Ascending aorta (tissue), 2 donors: ENCODE measurements around the gene GJD4. TPM values are rescaled to one million over a fixed set of nuclear protein-coding genes. Genes with fewer than 3 reads are reported as not detected.

ENCODE experiments used
- DNase-seq, 2 donors: peaks; one replicate each; pipeline ENCODE4 v3.0.0-alpha.2; 2019; ENCODE audit warnings: low spot score in 2 of 2
- H3K27ac ChIP-seq, 2 donors: fragments of 200-600 bp; sonication (generic); one replicate each; pipeline ENCODE4 v1.5.1; 2016 to 2017; ENCODE audit warnings: mild to moderate bottlenecking in 1 of 2
- H3K27me3 ChIP-seq: fragments of 200-600 bp; sonication (generic); one replicate; pipeline ENCODE4 v1.5.1; 2017
- H3K36me3 ChIP-seq, 2 donors: fragments of 200-600 bp; sonication (generic); one replicate each; pipeline ENCODE4 v1.5.1; 2016
- H3K4me1 ChIP-seq, 2 donors: fragments of 200-600 bp; sonication (generic); one replicate each; pipeline ENCODE4 v1.5.1; 2016 to 2017; ENCODE audit warnings: mild to moderate bottlenecking in 1 of 2
- H3K4me3 ChIP-seq, 2 donors: fragments of 200-600 bp; sonication (generic); one replicate each; pipeline ENCODE4 v1.5.1; 2016 to 2017; ENCODE audit warnings: mild to moderate bottlenecking in 1 of 2
- H3K9me3 ChIP-seq, 2 donors: fragments of 200-600 bp; sonication (generic); one replicate each; pipeline ENCODE4 v1.5.1; 2016
- intact Hi-C: fragments of 100-400 bp; cut with DNase I; formaldehyde crosslinking; loops from one replicate; pipeline ENCODE4 v1.15.1; 2023
- total RNA-seq: library from RNA; depleted of rRNA; stranded (reverse); fragments of >200 nt; gene quantifications from one replicate; pipeline ENCODE4 v1.1.0, GENCODE V29; 2016
- TF ChIP-seq, protein P1 (sequence below), 3 experiments: fragments of 200-600 bp in 2 of 3; fragments of 450-650 bp in 1 of 3; sonication (generic) in 2 of 3; IDR thresholded peaks; one replicate each; pipeline ENCODE4 v1.5.1; 2016 to 2019; ENCODE audit warnings: antibody characterized with exemption in 3 of 3, mild to moderate bottlenecking in 1 of 3, moderate library complexity in 1 of 3

The GJD4 gene
- total RNA-seq, 1 donor from 2014 or later = not detected

DNA sequence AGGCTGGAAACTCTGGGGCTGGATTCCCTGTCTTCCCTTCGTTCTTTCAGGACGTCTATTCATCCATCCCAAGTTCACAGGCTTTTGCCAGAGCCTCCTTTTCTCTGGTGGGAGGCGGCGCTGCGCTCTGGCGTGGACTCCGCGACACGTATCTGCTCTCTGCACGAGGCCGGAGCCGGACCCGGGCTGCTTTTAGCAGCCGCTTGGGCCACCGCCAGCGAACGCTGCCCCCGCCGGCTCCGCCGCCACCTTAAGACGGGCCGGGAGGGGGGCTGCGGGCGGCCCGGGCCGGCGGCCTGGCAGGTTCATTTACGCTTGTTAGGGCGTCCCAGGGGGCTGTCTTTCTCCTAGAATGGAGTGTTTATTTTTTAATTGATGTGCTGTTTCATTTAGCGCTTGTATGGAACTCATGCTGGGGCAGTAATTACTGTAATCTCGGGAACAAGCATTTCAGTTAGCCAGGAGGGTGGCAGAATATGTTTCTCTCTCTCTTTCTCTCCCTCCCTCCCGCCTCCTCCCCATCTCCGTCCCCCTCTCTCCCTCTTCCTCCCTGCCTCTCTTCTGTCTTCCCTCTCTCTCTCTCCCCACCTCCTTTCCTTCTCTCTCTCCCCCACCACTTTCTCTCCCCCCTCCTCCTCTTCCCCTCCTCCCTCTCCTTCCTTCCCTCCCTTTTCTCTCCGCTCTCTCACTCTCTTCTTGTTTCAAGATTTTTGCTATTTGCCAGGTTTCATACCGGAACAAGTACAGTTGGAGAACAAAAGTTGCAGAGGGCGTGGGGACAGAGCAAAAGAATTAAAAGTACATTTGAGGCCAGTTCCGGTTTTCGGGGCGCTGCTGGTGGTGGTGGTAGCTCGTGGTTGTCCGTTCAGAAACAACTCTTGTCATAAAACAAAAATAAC, 38.3 kb downstream of the GJD4 start:
- H3K9me3 ChIP-seq = no peaks in the 10 kb centered on the region
- H3K27me3 ChIP-seq = no peaks in the 10 kb centered on the region
- peak overlapping the region; percentile 76 to 83 for H3K4me3 ChIP-seq
- peak overlapping the region; percentile 75 for H3K27ac ChIP-seq
- TF ChIP-seq, protein P1, sequence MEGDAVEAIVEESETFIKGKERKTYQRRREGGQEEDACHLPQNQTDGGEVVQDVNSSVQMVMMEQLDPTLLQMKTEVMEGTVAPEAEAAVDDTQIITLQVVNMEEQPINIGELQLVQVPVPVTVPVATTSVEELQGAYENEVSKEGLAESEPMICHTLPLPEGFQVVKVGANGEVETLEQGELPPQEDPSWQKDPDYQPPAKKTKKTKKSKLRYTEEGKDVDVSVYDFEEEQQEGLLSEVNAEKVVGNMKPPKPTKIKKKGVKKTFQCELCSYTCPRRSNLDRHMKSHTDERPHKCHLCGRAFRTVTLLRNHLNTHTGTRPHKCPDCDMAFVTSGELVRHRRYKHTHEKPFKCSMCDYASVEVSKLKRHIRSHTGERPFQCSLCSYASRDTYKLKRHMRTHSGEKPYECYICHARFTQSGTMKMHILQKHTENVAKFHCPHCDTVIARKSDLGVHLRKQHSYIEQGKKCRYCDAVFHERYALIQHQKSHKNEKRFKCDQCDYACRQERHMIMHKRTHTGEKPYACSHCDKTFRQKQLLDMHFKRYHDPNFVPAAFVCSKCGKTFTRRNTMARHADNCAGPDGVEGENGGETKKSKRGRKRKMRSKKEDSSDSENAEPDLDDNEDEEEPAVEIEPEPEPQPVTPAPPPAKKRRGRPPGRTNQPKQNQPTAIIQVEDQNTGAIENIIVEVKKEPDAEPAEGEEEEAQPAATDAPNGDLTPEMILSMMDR (IDR thresholded peaks at IDR 0.05) = no peak
- H3K36me3 ChIP-seq = no peaks in the 10 kb centered on the region
- intact Hi-C loops = loop anchor here (2.0 to 10.0 kb wide), 7 partner anchors 179 to 849 kb away; partner anchors contain the start of genes CCNY and CREM
- peaks cover 0 to 6% of the 10 kb centered on the region in 2 donors for H3K4me1 ChIP-seq
- DNase-seq = peak; percentile 31 to 86

DNA sequence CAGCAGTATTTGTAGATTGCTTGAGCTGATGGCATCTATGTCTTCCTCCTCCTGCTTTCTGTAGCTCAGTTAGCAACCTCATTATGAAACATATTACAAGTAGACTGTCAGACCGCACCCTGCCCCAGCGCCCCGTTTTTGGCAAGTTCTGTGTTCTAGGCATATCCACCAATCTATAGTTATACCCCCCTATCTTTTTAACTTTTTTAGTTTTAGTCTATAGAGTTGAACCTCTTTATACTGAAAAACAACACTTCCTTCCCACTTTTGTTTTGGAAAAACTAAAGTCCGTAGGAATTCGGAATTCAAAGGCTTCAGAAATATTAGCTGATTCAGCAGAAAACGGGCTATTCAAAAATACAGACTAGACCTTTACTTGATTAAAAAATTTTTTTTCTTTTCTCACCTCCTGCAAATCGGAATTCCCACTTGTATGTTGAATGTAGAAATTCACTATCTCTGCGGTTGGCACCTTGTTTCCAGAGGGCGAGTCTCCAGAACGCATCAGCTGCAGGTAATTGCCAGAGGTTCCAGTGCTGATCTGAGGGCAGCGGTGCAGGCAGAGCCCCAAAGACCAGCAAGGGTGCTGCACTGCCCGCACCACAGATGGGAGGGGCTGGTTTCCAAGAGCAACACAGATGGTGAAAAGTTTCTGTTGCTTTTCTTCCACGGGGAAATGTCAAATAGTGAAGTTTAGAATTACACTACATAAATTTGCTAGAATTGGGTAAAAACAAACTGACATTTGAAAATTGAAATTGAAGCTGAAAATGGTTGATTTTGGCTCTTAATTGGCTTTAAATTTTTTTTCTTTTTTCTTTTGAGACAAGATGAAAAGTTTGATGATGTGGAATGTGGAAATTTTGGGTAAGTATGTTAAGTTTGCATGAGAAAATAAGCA, 39.2 kb downstream of the GJD4 start:
- Histone ChIP-seq H3K27me3 (no peaks in the 10 kb centered on the region), H3K4me3 (peak overlapping the region; percentile 76 to 83), H3K4me1 (peaks cover 0 to 3% of the 10 kb centered on the region in 2 donors), H3K9me3 (no peaks in the 10 kb centered on the region), H3K36me3 (no peaks in the 10 kb centered on the region), H3K27ac (peak overlapping the region; percentile 75)
- TF ChIP-seq, protein P1 (IDR thresholded peaks at IDR 0.05) = no peak
- intact Hi-C loops = loop anchor here (5.0 to 10.0 kb wide), 5 partner anchors 307 to 848 kb away; partner anchors contain the start of gene CCNY
- DNase-seq = no peak

DNA sequence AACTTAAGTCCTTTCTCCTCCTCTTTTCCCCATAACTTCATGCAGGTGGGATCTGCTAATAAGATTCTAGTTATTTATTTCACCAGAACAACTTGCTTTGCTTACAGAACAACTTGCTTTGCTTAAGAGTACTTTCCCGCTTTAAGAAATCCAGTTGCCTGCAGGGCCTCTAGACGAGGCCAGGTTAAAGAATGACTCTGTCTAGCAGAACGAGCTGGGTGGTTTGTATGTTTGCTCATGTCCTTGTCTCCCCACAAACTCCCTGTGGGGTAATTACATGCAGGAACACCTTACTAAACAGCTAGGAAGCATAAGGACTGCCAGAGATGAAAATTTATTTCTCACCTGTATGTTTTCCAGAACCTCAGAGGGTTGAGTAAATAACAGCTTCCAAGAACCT, 45.8 kb downstream of the GJD4 start:
- Histone ChIP-seq H3K36me3 (no peaks in the 10 kb centered on the region), H3K27me3 (no peaks in the 10 kb centered on the region), H3K27ac (no peak overlapping the region), H3K9me3 (no peaks in the 10 kb centered on the region), H3K4me3 (no peak overlapping the region), H3K4me1 (no peaks in the 10 kb centered on the region)
- intact Hi-C loops = no loop called here
- DNase-seq = no peak
- TF ChIP-seq, protein P1 (IDR thresholded peaks at IDR 0.05) = no peak

DNA sequence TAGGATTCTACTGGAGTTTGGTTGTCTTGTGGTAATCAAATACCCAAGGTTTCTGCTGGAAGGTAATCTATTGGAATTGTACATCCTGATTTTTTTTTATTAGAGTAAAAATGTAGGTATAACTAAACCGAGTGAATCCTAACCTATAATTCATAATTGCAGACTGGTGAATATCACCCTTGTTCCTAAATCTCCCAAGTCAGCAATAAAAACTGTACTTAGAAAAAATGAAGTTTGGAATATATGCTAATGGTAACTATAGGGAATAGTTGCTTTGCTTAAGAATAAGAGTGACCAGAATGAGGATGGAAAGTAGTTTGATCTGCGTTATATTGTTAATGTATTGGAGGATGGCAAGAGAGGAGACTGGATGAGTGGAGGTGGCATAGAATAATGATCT, 47.7 kb downstream of the GJD4 start:
- H3K27me3 ChIP-seq = no peaks in the 10 kb centered on the region
- no peaks in the 10 kb centered on the region for H3K9me3 ChIP-seq
- H3K4me3 ChIP-seq = no peak overlapping the region
- no peaks in the 10 kb centered on the region for H3K36me3 ChIP-seq
- DNase-seq = no peak
- intact Hi-C loops = no loop called here
- TF ChIP-seq, protein P1 (IDR thresholded peaks at IDR 0.05) = no peak
- H3K27ac ChIP-seq = no peak overlapping the region
- H3K4me1 ChIP-seq = no peaks in the 10 kb centered on the region

DNA sequence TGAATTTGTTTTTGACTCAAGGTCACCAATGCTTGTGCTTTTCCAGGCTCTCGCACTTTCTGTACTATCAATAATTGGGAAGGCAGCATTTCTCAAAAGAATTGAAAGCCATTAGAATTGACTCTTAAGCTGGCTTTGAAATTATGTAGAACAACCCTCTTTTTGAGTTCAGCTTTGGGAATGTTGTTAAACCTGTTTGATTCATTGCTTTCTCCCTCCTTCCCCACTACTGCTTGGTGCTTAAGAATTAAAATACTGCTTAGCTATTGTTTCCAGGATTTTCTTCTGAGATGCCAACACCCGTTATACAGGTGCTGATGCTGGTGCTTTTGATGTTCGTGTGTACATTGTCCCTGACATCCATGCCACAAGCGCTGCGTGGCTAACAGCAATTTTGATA, 52.5 kb downstream of the GJD4 start:
- Histone ChIP-seq H3K4me3 (no peak overlapping the region), H3K27me3 (no peaks in the 10 kb centered on the region), H3K9me3 (no peaks in the 10 kb centered on the region), H3K4me1 (no peaks in the 10 kb centered on the region), H3K36me3 (no peaks in the 10 kb centered on the region), H3K27ac (no peak overlapping the region)
- intact Hi-C loops = no loop called here
- no peak for DNase-seq
- TF ChIP-seq, protein P1 (IDR thresholded peaks at IDR 0.05) = no peak

Other genes with a start within 250 kb of the GJD4 start
- gene FZD8, start 37.0 kb downstream of the GJD4 start, total RNA-seq = 23.0 TPM